ENCODE results near the gene FUT8.

FUT8 gene

GRCh38 chr14:65718629-65719028 lies 306.1 kb downstream of the FUT8 start:
- DNase-seq (ENCODE audit: low read depth), result no peak
- no peak overlapping the region for H3K4me3 ChIP-seq (ENCODE audit: control insufficient read depth, low read depth, low read length)
- TF ChIP-seq, protein P1, sequence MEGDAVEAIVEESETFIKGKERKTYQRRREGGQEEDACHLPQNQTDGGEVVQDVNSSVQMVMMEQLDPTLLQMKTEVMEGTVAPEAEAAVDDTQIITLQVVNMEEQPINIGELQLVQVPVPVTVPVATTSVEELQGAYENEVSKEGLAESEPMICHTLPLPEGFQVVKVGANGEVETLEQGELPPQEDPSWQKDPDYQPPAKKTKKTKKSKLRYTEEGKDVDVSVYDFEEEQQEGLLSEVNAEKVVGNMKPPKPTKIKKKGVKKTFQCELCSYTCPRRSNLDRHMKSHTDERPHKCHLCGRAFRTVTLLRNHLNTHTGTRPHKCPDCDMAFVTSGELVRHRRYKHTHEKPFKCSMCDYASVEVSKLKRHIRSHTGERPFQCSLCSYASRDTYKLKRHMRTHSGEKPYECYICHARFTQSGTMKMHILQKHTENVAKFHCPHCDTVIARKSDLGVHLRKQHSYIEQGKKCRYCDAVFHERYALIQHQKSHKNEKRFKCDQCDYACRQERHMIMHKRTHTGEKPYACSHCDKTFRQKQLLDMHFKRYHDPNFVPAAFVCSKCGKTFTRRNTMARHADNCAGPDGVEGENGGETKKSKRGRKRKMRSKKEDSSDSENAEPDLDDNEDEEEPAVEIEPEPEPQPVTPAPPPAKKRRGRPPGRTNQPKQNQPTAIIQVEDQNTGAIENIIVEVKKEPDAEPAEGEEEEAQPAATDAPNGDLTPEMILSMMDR (IDR thresholded peaks at IDR 0.05; ENCODE audit: control insufficient read depth, insufficient read depth, low read depth, low read length, missing control alignments), result no peak

DNA sequence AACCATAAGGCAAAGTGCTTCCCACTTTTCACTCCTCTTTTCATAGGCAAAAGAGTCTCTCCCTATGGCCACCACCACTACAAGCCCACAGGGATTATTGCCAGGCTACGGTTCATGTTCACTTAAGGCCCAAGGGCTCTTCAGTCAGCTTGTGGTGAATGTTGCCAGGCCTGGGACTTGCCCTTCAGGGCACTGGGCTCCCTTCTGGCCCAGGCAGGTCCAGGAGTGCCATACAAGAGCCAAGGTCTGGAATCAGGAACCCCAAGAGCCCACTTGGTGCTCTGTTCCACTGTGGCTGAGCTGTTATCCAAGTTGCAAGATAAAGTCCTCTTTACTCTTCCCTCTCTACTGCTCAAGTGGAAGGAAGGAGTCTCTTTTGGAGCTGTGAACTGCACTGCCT lies 307.6 kb downstream of the FUT8 start:
- DNase-seq (ENCODE audit: low read depth), result no peak
- no peak overlapping the region for H3K4me3 ChIP-seq (ENCODE audit: control insufficient read depth, low read depth, low read length)
- TF ChIP-seq, protein P1 (IDR thresholded peaks at IDR 0.05; ENCODE audit: control insufficient read depth, insufficient read depth, low read depth, low read length, missing control alignments), result no peak

- DNase-seq (ENCODE audit: low read depth), result no peak
- TF ChIP-seq, protein P1 (IDR thresholded peaks at IDR 0.05; ENCODE audit: control insufficient read depth, insufficient read depth, low read depth, low read length, missing control alignments), result no peak
- no peak overlapping the region for H3K4me3 ChIP-seq (ENCODE audit: control insufficient read depth, low read depth, low read length)
These were observed 308.2 kb downstream of the FUT8 start for GRCh38 chr14:65720743-65721142.

- no peak overlapping the region for H3K4me3 ChIP-seq (ENCODE audit: control insufficient read depth, low read depth, low read length)
- TF ChIP-seq, protein P1 (IDR thresholded peaks at IDR 0.05; ENCODE audit: control insufficient read depth, insufficient read depth, low read depth, low read length, missing control alignments), result no peak
- DNase-seq (ENCODE audit: low read depth), result no peak
These were observed 310.8 kb downstream of the FUT8 start for GRCh38 chr14:65723348-65723747.

DNA sequence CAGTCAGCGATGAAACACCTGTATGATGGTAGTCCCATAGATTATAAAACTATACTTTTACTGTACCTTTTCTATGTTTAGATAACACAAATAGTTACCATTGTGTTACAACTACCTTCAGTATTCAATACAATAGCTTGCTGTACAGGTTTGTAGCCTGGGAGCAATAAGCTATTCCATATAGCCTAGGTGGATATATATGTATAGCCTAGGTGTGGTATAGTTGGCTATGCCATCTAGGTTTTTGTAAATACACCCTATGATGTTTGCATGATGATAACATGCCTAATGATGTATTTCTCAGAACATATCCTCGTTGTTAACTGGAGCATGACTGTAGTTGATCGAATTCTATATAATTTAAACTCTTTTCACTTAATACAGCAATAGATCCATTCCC lies 316.1 kb downstream of the FUT8 start:
- TF ChIP-seq, protein P1 (IDR thresholded peaks at IDR 0.05; ENCODE audit: control insufficient read depth, insufficient read depth, low read depth, low read length, missing control alignments), result no peak
- H3K4me3 ChIP-seq (ENCODE audit: control insufficient read depth, low read depth, low read length), result no peak overlapping the region
- no peak for DNase-seq (ENCODE audit: low read depth)

DNA sequence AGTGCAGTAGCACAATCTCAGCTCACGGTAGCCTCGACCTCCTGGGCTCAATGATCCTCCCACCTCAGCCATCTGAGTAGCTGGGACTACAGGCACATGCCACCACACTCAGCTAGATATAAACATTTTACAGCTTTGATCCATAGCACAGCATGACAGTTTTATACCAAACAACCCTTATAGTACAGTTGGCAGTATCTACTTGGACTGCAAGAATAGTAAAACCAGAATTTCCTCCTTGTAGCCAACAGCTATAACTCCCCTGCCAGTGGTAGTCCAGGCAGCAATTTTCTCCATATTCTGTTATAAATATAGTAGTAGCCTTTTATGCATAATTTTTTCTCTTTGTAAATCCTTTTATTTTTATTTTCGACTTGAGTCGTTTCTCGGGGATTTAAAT lies 317.0 kb downstream of the FUT8 start:
- TF ChIP-seq, protein P1 (IDR thresholded peaks at IDR 0.05; ENCODE audit: control insufficient read depth, insufficient read depth, low read depth, low read length, missing control alignments), result no peak
- H3K4me3 ChIP-seq (ENCODE audit: control insufficient read depth, low read depth, low read length), result no peak overlapping the region

GRCh38 chr14:65731933-65732506 lies 319.5 kb downstream of the FUT8 start:
- TF ChIP-seq, protein P1 (IDR thresholded peaks at IDR 0.05; ENCODE audit: control insufficient read depth, insufficient read depth, low read depth, low read length, missing control alignments), result no peak
- H3K4me3 ChIP-seq (ENCODE audit: control insufficient read depth, low read depth, low read length), result no peak overlapping the region
- no peak for DNase-seq (ENCODE audit: low read depth)

More for the DNA sequence above, 317.0 kb downstream of the FUT8 start:
- no peak for DNase-seq (ENCODE audit: low read depth)
